Activated CD8-positive, alpha-beta memory T cell treated with anti-CD3 and anti-CD28 coated beads, Interleukin-2, amount 50 U/mL, for 48 hours (primary cell): ENCODE measurements around the gene ARL6IP5.

Experiments
- DNase-seq: peaks from one replicate; pipeline ENCODE4 v3.0.0-alpha.2; 2020

The ARL6IP5 gene

GRCh38 chr3:69087030-69087791, 2.5 kb downstream of the ARL6IP5 start:
- no peak for DNase-seq

- DNase-seq: no peak
These were observed 3.3 kb downstream of the ARL6IP5 start for GRCh38 chr3:69088063-69088462.

- no peak for DNase-seq
These were observed 5.3 kb downstream of the ARL6IP5 start for GRCh38 chr3:69090021-69090420.

- no peak for DNase-seq
These were observed 6.8 kb downstream of the ARL6IP5 start for GRCh38 chr3:69091389-69092029.

GRCh38 chr3:69092030-69092516, 7.3 kb downstream of the ARL6IP5 start:
- DNase-seq: no peak

- no peak for DNase-seq
These were observed 9.9 kb downstream of the ARL6IP5 start for GRCh38 chr3:69094467-69095205.

- no peak for DNase-seq
These were observed 10.9 kb downstream of the ARL6IP5 start for GRCh38 chr3:69095636-69096035.

- no peak for DNase-seq
These were observed 11.6 kb downstream of the ARL6IP5 start for GRCh38 chr3:69096299-69096698.

- no peak for DNase-seq
These were observed 12.8 kb downstream of the ARL6IP5 start for GRCh38 chr3:69097407-69098086.

GRCh38 chr3:69099576-69099975, 14.8 kb downstream of the ARL6IP5 start:
- no peak for DNase-seq

GRCh38 chr3:69102384-69102783, 17.6 kb downstream of the ARL6IP5 start:
- DNase-seq: no peak

GRCh38 chr3:69103123-69103522, 18.4 kb downstream of the ARL6IP5 start:
- no peak for DNase-seq

- DNase-seq: no peak
These were observed 19.8 kb downstream of the ARL6IP5 start for GRCh38 chr3:69104586-69104985.

GRCh38 chr3:69105320-69105719, 20.6 kb downstream of the ARL6IP5 start:
- DNase-seq: no peak

GRCh38 chr3:69107841-69108240, 23.1 kb downstream of the ARL6IP5 start:
- DNase-seq: no peak

- DNase-seq: no peak
These were observed 24.1 kb downstream of the ARL6IP5 start for GRCh38 chr3:69108811-69109210.

GRCh38 chr3:69110941-69111546, 26.3 kb downstream of the ARL6IP5 start:
- no peak for DNase-seq

GRCh38 chr3:69113536-69113935, 28.8 kb downstream of the ARL6IP5 start:
- DNase-seq: no peak

GRCh38 chr3:69115731-69116130, 31.0 kb downstream of the ARL6IP5 start:
- DNase-seq: no peak

- DNase-seq: no peak
These were observed 31.4 kb downstream of the ARL6IP5 start for GRCh38 chr3:69116162-69116561.

GRCh38 chr3:69116897-69117296, 32.2 kb downstream of the ARL6IP5 start:
- DNase-seq: no peak

GRCh38 chr3:69118555-69118954, 33.8 kb downstream of the ARL6IP5 start:
- no peak for DNase-seq

- no peak for DNase-seq
These were observed 34.4 kb downstream of the ARL6IP5 start for GRCh38 chr3:69119138-69119537.
